Spleen (tissue), 11 donors: ENCODE results near the gene CALY. TPM values are rescaled to one million over a fixed set of nuclear protein-coding genes. Genes with fewer than 3 reads are reported as not detected.
A peak's percentile ranks its signal among the peaks of the same experiment; 100 is the strongest.

Source experiments
- DNase-seq: peaks from one replicate; pipeline ENCODE4 v3.0.0-alpha.2; 2020
- H3K27ac ChIP-seq, 8 donors: fragments of 200-600 bp; sonication (generic) in 7 of 8; 1 replicate in 4 of 8; 2 replicates in 4 of 8; pipeline versions ENCODE4 v1.5.0 to v1.8.0; 2016 to 2021; ENCODE audit warnings: inconsistent platforms in 4 of 8, mild to moderate bottlenecking in 4 of 8, moderate library complexity in 1 of 8
- H3K27me3 ChIP-seq, 7 donors: fragments of 200-600 bp; sonication (generic) in 6 of 7; replicated peaks in 1 of 7; 1 replicate in 4 of 7; 2 replicates in 3 of 7; pipeline versions ENCODE4 v1.5.0 to v1.8.0; 2016 to 2021; ENCODE audit warnings: inconsistent platforms in 3 of 7, mild to moderate bottlenecking in 1 of 7
- H3K36me3 ChIP-seq, 6 donors: fragments of 200-600 bp; sonication (generic) in 5 of 6; 1 replicate in 4 of 6; 2 replicates in 2 of 6; pipeline versions ENCODE4 v1.5.0 to v1.8.0; 2016 to 2021; ENCODE audit warnings: inconsistent platforms in 2 of 6
- H3K4me1 ChIP-seq, 6 donors: fragments of 200-600 bp; sonication (generic) in 5 of 6; 1 replicate in 3 of 6; 2 replicates in 3 of 6; pipeline versions ENCODE4 v1.5.0 to v1.8.0; 2016 to 2021; ENCODE audit warnings: inconsistent platforms in 3 of 6
- H3K4me3 ChIP-seq, 8 donors: fragments of 200-600 bp; sonication (generic) in 7 of 8; 1 replicate in 4 of 8; 2 replicates in 4 of 8; pipeline versions ENCODE4 v1.5.0 to v1.8.0; 2016 to 2021; ENCODE audit warnings: inconsistent platforms in 4 of 8, mild to moderate bottlenecking in 4 of 8, moderate library complexity in 2 of 8
- H3K9me3 ChIP-seq, 8 donors: fragments of 200-600 bp; sonication (generic) in 7 of 8; 1 replicate in 4 of 8; 2 replicates in 4 of 8; pipeline versions ENCODE4 v1.5.0 to v1.8.0; 2016 to 2021; ENCODE audit warnings: inconsistent platforms in 4 of 8
- CTCF ChIP-seq, 11 experiments: fragments of 200-600 bp in 7 of 11; fragments of 450-650 bp in 4 of 11; sonication (generic) in 4 of 11; IDR thresholded peaks in 8 of 11; conservative IDR thresholded peaks in 3 of 11; 1 replicate in 7 of 11; 2 replicates in 4 of 11; pipeline versions ENCODE4 v1.4.0 to v1.8.0; 2016 to 2021; ENCODE audit warnings: antibody characterized with exemption in 11 of 11, inconsistent platforms in 4 of 11, mild to moderate bottlenecking in 1 of 11
- POLR2A ChIP-seq, 3 donors: fragments of 450-650 bp; IDR thresholded peaks; one replicate each; pipeline ENCODE4 v1.5.1; 2017; ENCODE audit warnings: antibody characterized with exemption in 3 of 3, mild to moderate bottlenecking in 1 of 3
- POLR2AphosphoS5 ChIP-seq, 3 donors: sonication (generic); formaldehyde crosslinking; IDR thresholded peaks; one replicate each; pipeline ENCODE4 v1.5.1; 2017; ENCODE audit warnings: antibody characterized with exemption in 3 of 3
- WGBS, 5 donors: extraction: QIAGEN DNeasy Blood & Tissue Kit in 3 of 5; methylation state at CpG; one replicate each; pipeline versions ENCODE4 v1.1.5 to v1.1.7; 2013 to 2018; 5-methylcytosine and 5-hydroxymethylcytosine counted together
- intact Hi-C: fragments of 100-400 bp; cut with DNase I; formaldehyde crosslinking; loops from one replicate; pipeline ENCODE4 v1.15.0; 2023; ENCODE audit warnings: low total_unique reads
- polyA plus RNA-seq, 3 donors: library from polyadenylated mRNA; stranded (reverse); fragments of 200-250 nt; gene quantifications; one replicate each; pipeline ENCODE4 v1.2.1, GENCODE V29; 2013
- total RNA-seq, 7 donors: library from RNA; depleted of rRNA in 3 of 7; stranded (reverse); fragments of >200 nt in 3 of 7; fragmentation: NEBNext Ultra II Directional in 4 of 7; extraction: Animal tissue kit (Norgen Biotek cat#: 25700) in 4 of 7; gene quantifications; one replicate each; pipeline versions ENCODE4 v1.1.0 to v1.2.1, GENCODE V29; 2016 to 2021
- donor health status: healthy with polysubstance abuse.
- donor health status: DM: no; HTN: no; CAD: no; lungs with moderate emphysema.
- donor health status: DM: no; HTN: no; CAD: no.
- donor health status: Bipolar disorder and iron deficiency.
- donor health status: healthy.
- donor health status: DM: no; HTN: no; CAD: no.
- donor health status: DM: yes; HTN: yes; CAD: no.

CALY gene
- total and polyA plus RNA-seq, 10 donors: 0.04 to 3.4 (median 0.34) TPM; not detected in 1

GRCh38 chr10:133358162-133358924 lies 21.6 kb upstream of the CALY start:
- peaks cover 8 to 46% (median 20%) of the 10 kb centered on the region in 6 donors for H3K4me1 ChIP-seq
- H3K27ac ChIP-seq: peak overlapping the region in 6 of 8 donors; percentile 14 to 89 (median 83)
- TF ChIP-seq CTCF (IDR thresholded peaks at IDR 0.05 in 8 of 11, conservative IDR thresholded peaks at IDR 0.05 in 3 of 11) (no peak), POLR2A (IDR thresholded peaks at IDR 0.05) (no peak), POLR2AphosphoS5 (IDR thresholded peaks at IDR 0.05) (no peak)
- intact Hi-C loops: no loop called here
- 50 to 85% (median 84%) methylated on average over 2 to 41 of the region's 41 CpGs for WGBS, 5 donors
- H3K9me3 ChIP-seq: no peaks in the 10 kb centered on the region
- no peaks in the 10 kb centered on the region for H3K27me3 ChIP-seq
- peaks cover 0 to 36% (median 14%) of the 10 kb centered on the region in 6 donors for H3K36me3 ChIP-seq
- peak overlapping the region in 4 of 8 donors; percentile 54 to 85 (median 63) for H3K4me3 ChIP-seq
- peak; percentile 91 for DNase-seq

DNA sequence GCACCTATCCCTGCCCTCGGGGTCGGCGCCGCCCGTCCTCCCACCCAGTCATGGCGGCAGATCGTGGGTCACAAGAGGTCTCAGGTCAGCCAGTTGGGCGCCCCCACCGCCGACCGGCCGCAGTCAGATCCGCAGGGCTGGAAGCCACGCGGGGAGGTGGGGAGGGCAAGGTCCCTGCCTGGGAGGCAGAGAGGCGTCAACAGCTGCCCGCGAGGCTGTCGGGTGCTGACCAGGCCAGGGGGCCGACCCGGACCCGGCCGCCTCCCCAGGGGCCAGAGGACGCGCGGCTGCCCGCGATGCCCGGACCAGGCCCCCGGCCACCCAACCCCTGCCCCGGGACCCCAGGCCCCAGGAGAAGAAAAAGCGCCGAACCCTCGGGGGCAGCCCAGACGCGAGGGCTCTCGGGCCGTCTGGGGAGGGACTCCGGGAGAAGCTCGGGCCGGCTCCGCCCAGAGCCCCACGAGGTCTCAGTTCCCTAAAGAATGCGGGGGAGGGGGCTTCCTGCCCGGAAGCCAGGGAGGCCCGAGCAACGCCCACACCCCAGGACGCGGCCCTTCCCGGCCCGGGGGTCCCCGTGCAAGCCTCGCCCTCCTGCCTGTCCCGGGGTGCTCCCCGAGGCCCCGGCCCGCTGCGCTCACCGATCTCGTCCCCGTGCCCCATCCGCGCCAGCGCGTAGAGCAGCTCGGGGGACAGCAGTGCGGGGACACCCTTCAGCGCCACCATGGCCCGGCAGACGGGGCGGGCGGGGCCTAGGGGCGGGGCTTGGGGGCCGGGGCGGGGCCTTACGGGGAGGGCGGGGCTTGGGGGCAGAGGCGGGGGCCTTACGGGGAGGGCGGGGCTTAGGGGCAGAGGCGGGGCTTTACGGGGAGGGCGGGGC lies 20.8 kb upstream of the CALY start, which contains the start of gene FUOM:
Gene FUOM (minus strand): TSS at position 735 of the 877 bp plus-strand sequence. CDS start 12 bp downstream, at position 723.
- intact Hi-C loops: no loop called here
- no peak for TF ChIP-seq CTCF (IDR thresholded peaks at IDR 0.05 in 8 of 11, conservative IDR thresholded peaks at IDR 0.05 in 3 of 11)
- TF ChIP-seq POLR2A (IDR thresholded peaks at IDR 0.05): no peak
- TF ChIP-seq POLR2AphosphoS5 (IDR thresholded peaks at IDR 0.05): peak; percentile 78 to 87 (median 79)
- WGBS, 5 donors: 0 to 7% (median 1%) methylated on average over 9 to 83 of the region's 83 CpGs
- no peaks in the 10 kb centered on the region for H3K9me3 ChIP-seq
- peak within 1 kb of the TSS; percentile 44 to 85 (median 56) for H3K4me3 ChIP-seq
- peak within 1 kb of the TSS; percentile 62 to 89 (median 83) for H3K27ac ChIP-seq
- DNase-seq: peak; percentile 94
- H3K4me1 ChIP-seq: peaks cover 8 to 46% (median 20%) of the 10 kb centered on the region in 6 donors
- peaks cover 0 to 28% (median 6%) of the 10 kb centered on the region in 6 donors for H3K36me3 ChIP-seq
- H3K27me3 ChIP-seq: no peaks in the 10 kb centered on the region

DNA sequence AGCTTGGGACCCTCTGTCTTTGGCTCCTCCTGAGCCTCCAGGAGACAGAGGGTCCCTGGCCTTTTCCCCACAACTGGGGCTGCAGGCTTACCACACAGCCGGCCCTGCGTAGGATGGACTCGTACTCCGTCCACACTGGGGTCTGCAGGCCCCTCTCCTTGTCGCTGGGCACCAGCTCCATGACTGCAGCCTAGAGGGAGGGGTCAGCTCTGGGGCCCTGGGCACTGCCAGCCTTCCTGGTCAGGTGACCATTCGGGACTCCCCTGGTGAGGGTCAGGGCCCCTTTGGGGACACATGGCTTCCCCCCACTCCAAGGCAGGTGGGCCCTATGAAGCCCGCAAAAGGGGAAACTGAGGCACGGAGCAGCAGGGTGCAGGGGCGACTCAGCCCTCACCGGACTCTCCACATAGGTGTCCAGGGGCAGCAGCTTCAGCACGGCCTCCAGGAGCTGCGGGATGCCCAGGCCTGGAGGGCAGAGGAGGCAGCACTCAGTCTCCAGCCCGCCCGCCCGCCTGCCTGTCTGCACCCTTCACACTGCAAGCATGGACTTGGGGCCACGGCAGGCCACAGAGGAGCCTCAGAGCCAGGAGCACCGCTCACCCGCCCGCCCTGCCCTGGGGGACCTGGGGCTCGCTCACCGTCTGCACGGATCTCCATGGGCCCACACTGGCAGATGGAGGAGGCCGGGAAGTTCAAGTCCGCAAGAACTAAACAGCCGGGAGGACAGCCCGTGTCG lies 20.0 kb upstream of the CALY start:
- H3K4me1 ChIP-seq: peaks cover 8 to 41% (median 20%) of the 10 kb centered on the region in 6 donors
- no peaks in the 10 kb centered on the region for H3K9me3 ChIP-seq
- intact Hi-C loops: no loop called here
- peak overlapping the region in 5 of 8 donors; percentile 62 to 89 (median 84) for H3K27ac ChIP-seq
- DNase-seq: no peak
- no peaks in the 10 kb centered on the region for H3K27me3 ChIP-seq
- peaks cover 0 to 20% (median 0%) of the 10 kb centered on the region in 6 donors for H3K36me3 ChIP-seq
- no peak for TF ChIP-seq POLR2A (IDR thresholded peaks at IDR 0.05)
- TF ChIP-seq CTCF (IDR thresholded peaks at IDR 0.05 in 8 of 11, conservative IDR thresholded peaks at IDR 0.05 in 3 of 11): no peak
- TF ChIP-seq POLR2AphosphoS5 (IDR thresholded peaks at IDR 0.05): no peak
- 50 to 57% (median 54%) methylated on average over 13 to 27 of the region's 27 CpGs for WGBS, 5 donors
- H3K4me3 ChIP-seq: peak overlapping the region; percentile 44 to 85 (median 56)
